Activated CD8-positive, alpha-beta T cell treated with anti-CD3 and anti-CD28 coated beads for 36 hours (primary cell): ENCODE data around the gene LNX1. TPM values are rescaled to one million over a fixed set of nuclear protein-coding genes. Genes with fewer than 3 reads are reported as not detected.

Source experiments
- ATAC-seq: fragments of 200-7000 bp; cut with Tn5 transposase; one replicate; pipeline ENCODE4 v1.10.0; 2021; ENCODE audit warnings: mild to moderate bottlenecking, moderate library complexity
- CTCF ChIA-PET: fragments of 350-600 bp; sonication (Branson Sonifier 250); formaldehyde crosslinking; loops from one replicate; lab custom pipeline; 2021; ENCODE audit warnings: antibody characterized with exemption; lab: Charles Lee
- POLR2A ChIA-PET: fragments of 350-600 bp; sonication (Branson Sonifier 250); formaldehyde crosslinking; loops from one replicate; lab custom pipeline; 2021; ENCODE audit warnings: antibody characterized with exemption; lab: Charles Lee
- DNase-seq: peaks from one replicate; pipeline ENCODE4 v3.0.0-alpha.2; 2020
- H3K27ac Mint-ChIP-seq: one replicate; pipeline ENCODE4 v1.8.0; 2021; ENCODE audit warnings: mild to moderate bottlenecking, mixed read lengths
- H3K27me3 Mint-ChIP-seq: one replicate; pipeline ENCODE4 v1.8.0; 2021; ENCODE audit warnings: mixed read lengths
- H3K36me3 Mint-ChIP-seq: one replicate; pipeline ENCODE4 v1.8.0; 2021; ENCODE audit warnings: low read depth, mixed read lengths
- H3K4me1 Mint-ChIP-seq: one replicate; pipeline ENCODE4 v1.8.0; 2021; ENCODE audit warnings: low read depth, mixed read lengths
- H3K4me3 Mint-ChIP-seq: one replicate; pipeline ENCODE4 v1.8.0; 2021; ENCODE audit warnings: mild to moderate bottlenecking, moderate library complexity, mixed read lengths
- H3K9me3 Mint-ChIP-seq: one replicate; pipeline ENCODE4 v1.8.0; 2021; ENCODE audit warnings: mixed read lengths
- CTCF ChIP-seq: fragments of 200-600 bp; IDR thresholded peaks from one replicate; pipeline ENCODE4 v1.8.0; 2022; ENCODE audit warnings: antibody characterized with exemption, mild to moderate bottlenecking
- intact Hi-C: fragments of 100-400 bp; cut with micrococcal nuclease; formaldehyde crosslinking; loops from one replicate; pipeline ENCODE4 v1.10.0; 2022
- total RNA-seq, 2 experiments: library from RNA; stranded (reverse); gene quantifications; one replicate each; pipeline ENCODE4 v1.2.3, GENCODE V29; 2021

LNX1 gene
- total RNA-seq, 2 experiments from 2014 or later = not detected

GRCh38 chr4:53514509-53514908 is 76.8 kb downstream of the LNX1 start:
- H3K4me1 Mint-ChIP-seq = no peaks in the 10 kb centered on the region
- ATAC-seq = no peak
- no peak for TF ChIP-seq CTCF
- H3K27me3 Mint-ChIP-seq = peaks cover 8% of the 10 kb centered on the region
- no peak overlapping the region for H3K27ac Mint-ChIP-seq
- H3K36me3 Mint-ChIP-seq = no peaks in the 10 kb centered on the region
- ChIA-PET CTCF (interaction anchor here (0.9 kb wide), 1 partner anchor 720 kb away, joined by 3 read pairs; no protein-coding TSS in a partner anchor), POLR2A (no interaction called here)
- no peak for DNase-seq
- intact Hi-C loops = no loop called here
- no peaks in the 10 kb centered on the region for H3K9me3 Mint-ChIP-seq
- H3K4me3 Mint-ChIP-seq = no peak overlapping the region

- Mint-ChIP-seq H3K9me3 (no peaks in the 10 kb centered on the region), H3K27ac (no peak overlapping the region), H3K27me3 (peaks cover 8% of the 10 kb centered on the region), H3K36me3 (no peaks in the 10 kb centered on the region), H3K4me1 (no peaks in the 10 kb centered on the region), H3K4me3 (no peak overlapping the region)
- ChIA-PET CTCF (no interaction called here), POLR2A (no interaction called here)
- no peak for DNase-seq
- no peak for ATAC-seq
- intact Hi-C loops = no loop called here
- TF ChIP-seq CTCF = no peak
Measured at GRCh38 chr4:53512608-53513007, 78.7 kb downstream of the LNX1 start.

- ATAC-seq = no peak
- Mint-ChIP-seq H3K4me3 (no peak overlapping the region), H3K9me3 (no peaks in the 10 kb centered on the region), H3K27ac (no peak overlapping the region), H3K36me3 (no peaks in the 10 kb centered on the region), H3K4me1 (no peaks in the 10 kb centered on the region), H3K27me3 (peaks cover 8% of the 10 kb centered on the region)
- CTCF ChIA-PET = interaction anchor here (0.8 kb wide), 1 partner anchor 723 kb away, joined by 3 read pairs; no protein-coding TSS in a partner anchor
- no peak for DNase-seq
- no peak for TF ChIP-seq CTCF
- POLR2A ChIA-PET = no interaction called here
- intact Hi-C loops = no loop called here
Measured at GRCh38 chr4:53511014-53511413, 80.3 kb downstream of the LNX1 start.

GRCh38 chr4:53510321-53510720 is 81.0 kb downstream of the LNX1 start:
- H3K36me3 Mint-ChIP-seq = no peaks in the 10 kb centered on the region
- no peak overlapping the region for H3K4me3 Mint-ChIP-seq
- intact Hi-C loops = no loop called here
- ATAC-seq = no peak
- POLR2A ChIA-PET = no interaction called here
- TF ChIP-seq CTCF = no peak
- no peaks in the 10 kb centered on the region for H3K9me3 Mint-ChIP-seq
- H3K27ac Mint-ChIP-seq = no peak overlapping the region
- DNase-seq = no peak
- CTCF ChIA-PET = no interaction called here
- H3K27me3 Mint-ChIP-seq = peaks cover 8% of the 10 kb centered on the region
- no peaks in the 10 kb centered on the region for H3K4me1 Mint-ChIP-seq

- Mint-ChIP-seq H3K27ac (no peak overlapping the region), H3K9me3 (no peaks in the 10 kb centered on the region), H3K4me3 (no peak overlapping the region), H3K36me3 (no peaks in the 10 kb centered on the region), H3K4me1 (no peaks in the 10 kb centered on the region), H3K27me3 (peaks cover 4% of the 10 kb centered on the region)
- intact Hi-C loops = no loop called here
- DNase-seq (no peak), ATAC-seq (no peak)
- ChIA-PET POLR2A (no interaction called here), CTCF (no interaction called here)
- no peak for TF ChIP-seq CTCF
Measured at GRCh38 chr4:53508446-53508845, 82.8 kb downstream of the LNX1 start.
